HL-60 (cell line): ENCODE data around the gene QRICH1.

Source experiments
- GABPA ChIP-seq: IDR thresholded peaks from 2 replicates; pipeline ENCODE4 v1.6.1; 2012; ENCODE audit warnings: low read depth
- POLR2AphosphoS5 ChIP-seq: IDR thresholded peaks from 2 replicates; pipeline ENCODE4 v1.6.1; 2012; ENCODE audit warnings: low read depth
- SPI1 ChIP-seq: IDR thresholded peaks from 2 replicates; pipeline ENCODE4 v1.6.1; 2012; ENCODE audit warnings: low read depth, mild to moderate bottlenecking, borderline replicate concordance
- TF ChIP-seq, protein P1 (sequence below): IDR thresholded peaks from one replicate; pipeline ENCODE4 v1.5.1; 2011; ENCODE audit warnings: low read length, control low read depth, inconsistent platforms; ENCODE audit not compliant: insufficient read depth
- TF ChIP-seq, protein P2 (sequence below): IDR thresholded peaks from 2 replicates; pipeline ENCODE4 v1.6.1; 2012; ENCODE audit warnings: low read depth; ENCODE audit not compliant: insufficient replicate concordance

DNA sequence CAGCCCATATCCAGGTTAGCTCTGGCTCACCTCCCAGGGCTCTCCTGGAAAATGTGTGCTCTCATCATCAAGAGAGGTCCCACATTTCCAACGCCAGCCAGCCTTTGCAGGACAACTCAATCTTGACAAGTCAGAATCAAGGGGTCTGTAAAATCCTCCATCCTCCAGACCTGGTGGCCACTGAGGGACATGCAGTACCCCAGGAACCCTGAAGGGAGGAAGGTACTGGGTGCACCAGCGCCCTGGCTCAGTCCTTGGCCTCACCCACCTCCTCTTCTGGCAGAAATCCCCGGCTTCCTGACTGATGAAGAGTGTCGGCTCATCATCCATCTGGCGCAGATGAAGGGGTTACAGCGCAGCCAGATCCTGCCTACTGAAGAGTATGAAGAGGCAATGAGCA, 92.7 kb downstream of the QRICH1 start:
- TF ChIP-seq, protein P1, sequence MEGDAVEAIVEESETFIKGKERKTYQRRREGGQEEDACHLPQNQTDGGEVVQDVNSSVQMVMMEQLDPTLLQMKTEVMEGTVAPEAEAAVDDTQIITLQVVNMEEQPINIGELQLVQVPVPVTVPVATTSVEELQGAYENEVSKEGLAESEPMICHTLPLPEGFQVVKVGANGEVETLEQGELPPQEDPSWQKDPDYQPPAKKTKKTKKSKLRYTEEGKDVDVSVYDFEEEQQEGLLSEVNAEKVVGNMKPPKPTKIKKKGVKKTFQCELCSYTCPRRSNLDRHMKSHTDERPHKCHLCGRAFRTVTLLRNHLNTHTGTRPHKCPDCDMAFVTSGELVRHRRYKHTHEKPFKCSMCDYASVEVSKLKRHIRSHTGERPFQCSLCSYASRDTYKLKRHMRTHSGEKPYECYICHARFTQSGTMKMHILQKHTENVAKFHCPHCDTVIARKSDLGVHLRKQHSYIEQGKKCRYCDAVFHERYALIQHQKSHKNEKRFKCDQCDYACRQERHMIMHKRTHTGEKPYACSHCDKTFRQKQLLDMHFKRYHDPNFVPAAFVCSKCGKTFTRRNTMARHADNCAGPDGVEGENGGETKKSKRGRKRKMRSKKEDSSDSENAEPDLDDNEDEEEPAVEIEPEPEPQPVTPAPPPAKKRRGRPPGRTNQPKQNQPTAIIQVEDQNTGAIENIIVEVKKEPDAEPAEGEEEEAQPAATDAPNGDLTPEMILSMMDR: no peak
- no peak for TF ChIP-seq POLR2AphosphoS5
- TF ChIP-seq, protein P2, sequence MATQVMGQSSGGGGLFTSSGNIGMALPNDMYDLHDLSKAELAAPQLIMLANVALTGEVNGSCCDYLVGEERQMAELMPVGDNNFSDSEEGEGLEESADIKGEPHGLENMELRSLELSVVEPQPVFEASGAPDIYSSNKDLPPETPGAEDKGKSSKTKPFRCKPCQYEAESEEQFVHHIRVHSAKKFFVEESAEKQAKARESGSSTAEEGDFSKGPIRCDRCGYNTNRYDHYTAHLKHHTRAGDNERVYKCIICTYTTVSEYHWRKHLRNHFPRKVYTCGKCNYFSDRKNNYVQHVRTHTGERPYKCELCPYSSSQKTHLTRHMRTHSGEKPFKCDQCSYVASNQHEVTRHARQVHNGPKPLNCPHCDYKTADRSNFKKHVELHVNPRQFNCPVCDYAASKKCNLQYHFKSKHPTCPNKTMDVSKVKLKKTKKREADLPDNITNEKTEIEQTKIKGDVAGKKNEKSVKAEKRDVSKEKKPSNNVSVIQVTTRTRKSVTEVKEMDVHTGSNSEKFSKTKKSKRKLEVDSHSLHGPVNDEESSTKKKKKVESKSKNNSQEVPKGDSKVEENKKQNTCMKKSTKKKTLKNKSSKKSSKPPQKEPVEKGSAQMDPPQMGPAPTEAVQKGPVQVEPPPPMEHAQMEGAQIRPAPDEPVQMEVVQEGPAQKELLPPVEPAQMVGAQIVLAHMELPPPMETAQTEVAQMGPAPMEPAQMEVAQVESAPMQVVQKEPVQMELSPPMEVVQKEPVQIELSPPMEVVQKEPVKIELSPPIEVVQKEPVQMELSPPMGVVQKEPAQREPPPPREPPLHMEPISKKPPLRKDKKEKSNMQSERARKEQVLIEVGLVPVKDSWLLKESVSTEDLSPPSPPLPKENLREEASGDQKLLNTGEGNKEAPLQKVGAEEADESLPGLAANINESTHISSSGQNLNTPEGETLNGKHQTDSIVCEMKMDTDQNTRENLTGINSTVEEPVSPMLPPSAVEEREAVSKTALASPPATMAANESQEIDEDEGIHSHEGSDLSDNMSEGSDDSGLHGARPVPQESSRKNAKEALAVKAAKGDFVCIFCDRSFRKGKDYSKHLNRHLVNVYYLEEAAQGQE: no peak
- TF ChIP-seq SPI1: no peak
- TF ChIP-seq GABPA: no peak
